HG03469 (cell line): ENCODE results near the gene TMEM130.
A peak's percentile ranks its signal among the peaks of the same experiment; 100 is the strongest.

Experiments used
- ATAC-seq: cut with Tn5 transposase; IDR thresholded peaks from one replicate; pipeline ENCODE4 v1.9.1; 2021; ENCODE audit warnings: mild to moderate bottlenecking, moderate library complexity, moderate number of reproducible peaks; ENCODE audit not compliant: unreplicated experiment

The TMEM130 gene

DNA sequence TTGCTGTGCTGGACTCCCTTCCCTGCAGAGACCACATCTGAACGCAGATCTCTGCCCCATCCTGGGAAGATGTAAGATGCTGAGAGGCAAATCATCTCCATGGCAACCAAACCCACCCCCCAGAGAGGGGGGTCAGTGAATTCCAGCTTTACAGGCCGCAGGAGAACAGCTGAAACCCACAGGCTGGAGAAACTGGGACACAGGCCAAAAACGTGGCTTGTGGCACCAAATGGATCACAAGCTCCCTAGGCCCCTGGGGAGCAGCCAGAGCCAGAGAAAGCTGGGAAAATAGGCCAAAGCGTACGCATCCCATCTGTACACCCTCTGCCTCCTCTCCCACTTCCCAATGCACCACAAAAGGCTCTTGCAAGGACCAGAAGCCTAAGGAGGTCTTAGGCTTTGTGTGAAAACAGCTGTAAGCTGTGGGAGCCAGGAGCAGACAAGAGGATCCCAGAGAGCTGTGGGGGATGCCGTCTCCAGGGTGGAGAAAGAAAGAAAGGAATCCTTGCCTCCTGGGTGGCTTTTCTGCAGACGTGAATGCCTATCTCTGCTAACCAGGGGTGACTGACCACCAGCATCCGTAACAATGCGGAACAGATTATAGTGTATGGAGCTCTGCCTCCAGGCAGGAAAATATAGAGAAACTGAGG is 59.5 kb downstream of the TMEM130 start:
- ATAC-seq = no peak

DNA sequence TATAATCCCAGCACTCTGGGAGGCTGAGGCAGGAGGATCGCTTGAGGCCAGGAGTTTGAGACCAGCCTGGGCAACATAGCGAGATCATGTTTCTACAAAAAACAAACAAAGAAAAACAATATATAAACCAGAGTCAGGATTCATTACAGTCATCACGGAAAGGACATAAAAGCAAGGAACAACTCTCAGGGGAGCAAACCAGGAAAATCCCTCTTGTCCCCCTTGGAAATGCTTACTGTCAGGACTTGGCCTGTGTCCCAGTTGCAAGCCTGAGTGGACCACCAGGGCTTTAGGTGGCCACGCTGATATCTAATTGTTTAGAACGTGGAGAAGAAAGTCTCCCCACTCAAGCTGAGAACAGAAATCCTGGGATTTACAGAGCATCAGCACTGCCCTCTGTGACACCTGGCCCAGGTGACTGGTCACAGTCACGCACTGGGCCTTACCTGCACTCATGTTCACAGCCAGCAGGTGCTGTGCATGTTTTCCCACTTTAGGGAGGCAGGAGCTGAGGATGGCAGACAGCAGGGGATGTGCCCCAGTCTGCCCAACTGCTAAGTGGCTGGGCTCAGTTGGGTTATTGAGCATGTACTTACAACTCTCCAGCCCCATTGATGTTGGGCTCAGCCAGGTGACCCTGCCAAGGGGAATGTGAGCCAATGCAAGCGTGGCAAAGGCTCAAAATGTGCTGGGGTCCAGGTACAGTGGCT is 60.9 kb downstream of the TMEM130 start:
- no peak for ATAC-seq

DNA sequence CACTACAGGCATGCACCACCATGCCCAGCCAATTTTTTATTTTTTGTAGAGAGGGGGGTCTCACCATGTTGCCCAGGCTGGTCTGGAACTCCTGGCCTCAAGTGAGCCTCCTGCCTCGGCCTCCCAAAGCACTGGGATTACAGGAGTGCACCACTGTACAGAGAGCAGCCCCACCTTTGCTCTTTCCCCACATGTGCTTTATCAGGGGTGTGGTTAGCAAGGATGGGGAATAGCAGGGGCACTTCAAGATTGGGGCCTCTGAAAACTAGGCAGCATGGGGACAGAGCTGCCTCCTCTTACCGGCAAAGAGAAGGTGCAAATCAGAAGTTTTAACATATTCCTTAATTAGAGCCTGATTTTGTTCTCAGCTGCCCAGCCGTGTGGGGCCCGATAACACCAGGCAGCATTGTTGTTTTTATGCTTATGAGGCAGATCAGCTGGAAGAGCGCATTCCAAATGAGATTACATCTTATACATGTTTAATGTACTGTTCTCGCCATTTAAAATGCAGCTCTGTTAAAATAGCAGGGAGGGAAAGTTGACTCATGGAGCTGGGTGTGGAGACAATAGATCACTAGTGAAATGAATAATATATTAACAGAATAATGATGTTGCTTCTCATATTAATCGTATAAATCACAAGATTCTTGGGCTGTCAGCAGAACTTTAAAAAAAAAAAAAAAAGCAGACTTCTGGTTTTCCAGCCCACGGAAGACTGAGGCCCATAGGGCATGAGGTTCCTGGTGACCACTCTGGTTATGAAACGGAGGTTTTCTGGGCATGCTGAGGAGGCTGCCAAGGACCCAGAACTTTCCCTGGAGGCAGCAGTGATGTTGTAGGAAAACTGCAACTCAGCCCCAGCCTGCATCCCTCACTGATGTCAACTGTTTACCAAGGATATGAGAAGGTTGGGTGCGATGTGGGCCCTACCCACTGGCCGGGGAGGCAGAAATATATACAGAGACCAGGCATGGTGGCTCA is 62.5 kb downstream of the TMEM130 start:
- ATAC-seq = no peak

DNA sequence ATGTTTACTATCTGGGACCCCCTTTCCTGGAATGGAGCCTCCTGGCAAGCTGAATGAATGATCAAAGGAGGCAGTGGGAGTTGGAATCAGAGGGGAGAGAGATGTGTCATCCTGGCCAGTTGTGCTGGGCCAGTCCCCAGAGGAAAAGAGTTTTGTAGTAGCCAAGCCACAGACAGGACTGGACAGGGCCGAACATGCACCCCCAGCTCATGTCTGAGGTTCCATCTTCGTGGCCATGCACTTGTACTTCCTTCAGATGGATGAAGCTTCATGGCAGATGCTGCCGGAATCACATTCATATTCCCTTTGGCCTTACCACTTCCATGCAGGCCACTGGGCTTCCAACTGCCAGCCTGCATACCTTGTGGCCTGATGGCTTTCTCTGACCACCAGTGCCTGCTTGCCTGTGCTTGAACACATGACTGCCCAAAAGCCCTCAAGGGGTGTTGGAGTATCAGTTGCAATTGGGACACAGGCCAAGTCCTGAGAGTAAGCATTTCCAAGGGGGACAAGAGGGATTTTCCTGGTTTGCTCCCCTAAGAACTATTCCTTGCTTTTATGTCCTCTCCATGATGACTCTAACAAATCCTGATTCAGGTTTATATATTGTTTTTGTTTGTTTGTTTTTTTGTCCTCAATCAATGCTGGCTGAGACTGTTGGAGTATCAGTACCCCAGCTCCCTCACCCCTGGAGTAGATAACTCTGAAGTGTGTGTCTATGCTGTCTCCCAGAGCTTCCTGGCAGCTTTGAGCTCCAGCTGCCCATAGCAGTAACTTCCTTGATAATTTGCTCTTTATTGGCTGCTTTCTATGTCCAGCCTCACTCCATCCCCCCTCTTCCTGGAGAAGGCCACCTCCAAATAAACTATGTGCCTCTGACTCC is 63.6 kb downstream of the TMEM130 start:
- ATAC-seq = no peak

DNA sequence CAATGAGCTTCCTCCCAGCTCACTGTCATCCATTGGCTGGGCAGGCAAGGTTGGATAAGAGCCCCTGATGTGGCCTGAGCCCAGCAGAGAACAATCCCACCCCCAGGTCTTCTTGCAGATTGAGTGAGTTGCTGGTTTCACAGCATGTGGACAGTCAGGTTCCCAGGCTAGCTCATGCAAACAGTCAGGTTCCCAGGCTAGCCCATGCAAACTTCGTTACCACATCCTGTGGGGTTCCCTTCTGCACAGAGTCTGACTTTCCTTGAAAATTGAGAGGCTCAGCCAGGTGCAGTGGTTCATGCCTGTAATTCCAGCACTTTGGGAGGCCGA is 67.1 kb downstream of the TMEM130 start:
- ATAC-seq = peak; percentile 24

DNA sequence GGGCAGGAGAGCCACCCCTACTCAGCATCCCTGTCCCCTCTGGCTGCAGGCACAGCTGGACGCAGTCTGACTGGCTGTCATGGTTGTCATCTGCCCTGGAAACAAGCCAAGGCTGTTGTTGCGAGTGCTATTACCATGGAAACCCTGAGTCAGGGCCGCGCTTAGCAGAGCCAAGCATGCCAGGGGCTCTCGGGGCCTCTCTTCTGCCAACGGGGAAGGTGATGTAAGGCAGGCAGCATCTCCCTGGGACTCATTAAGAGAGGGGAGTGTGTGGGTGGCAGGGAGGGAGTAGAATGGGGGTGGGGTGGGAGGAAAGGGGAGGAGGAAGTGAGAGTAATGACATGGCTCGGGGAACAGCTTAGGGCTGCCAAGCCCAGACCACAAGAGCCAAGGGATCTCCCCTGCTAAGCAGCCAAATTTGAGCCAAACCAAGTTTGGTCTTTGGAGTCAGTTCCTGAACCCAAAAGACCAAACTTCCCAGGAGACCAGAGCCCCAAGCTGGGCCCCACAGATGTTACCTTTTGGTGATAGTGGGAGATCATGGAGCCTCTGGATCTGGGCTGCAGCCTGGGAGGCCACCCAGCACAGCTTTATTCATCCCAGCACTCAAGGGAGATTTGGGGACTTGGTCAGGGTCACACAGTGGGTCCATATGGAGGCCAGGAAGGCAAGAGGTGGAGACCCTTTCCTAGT is 67.6 kb downstream of the TMEM130 start:
- peak; percentile 63 for ATAC-seq

DNA sequence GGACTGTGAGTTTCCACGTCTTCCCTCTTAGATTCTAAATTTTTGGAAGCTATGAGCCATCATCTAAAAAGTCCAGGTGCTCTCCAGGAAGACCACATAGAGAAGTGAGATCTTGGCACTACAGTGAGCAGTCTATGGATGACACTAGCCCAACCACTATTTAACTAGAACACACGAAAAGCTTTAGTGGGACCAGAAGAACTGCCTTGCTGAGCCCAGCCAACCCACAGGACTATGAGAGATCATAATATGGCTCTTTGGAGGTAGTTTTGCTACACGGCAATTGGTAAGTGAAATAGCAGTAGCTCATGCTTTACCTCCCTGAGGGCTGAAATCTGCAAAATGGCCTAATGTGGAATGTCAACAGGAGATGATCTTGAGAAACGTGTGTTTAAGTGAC is 68.8 kb downstream of the TMEM130 start:
- no peak for ATAC-seq

DNA sequence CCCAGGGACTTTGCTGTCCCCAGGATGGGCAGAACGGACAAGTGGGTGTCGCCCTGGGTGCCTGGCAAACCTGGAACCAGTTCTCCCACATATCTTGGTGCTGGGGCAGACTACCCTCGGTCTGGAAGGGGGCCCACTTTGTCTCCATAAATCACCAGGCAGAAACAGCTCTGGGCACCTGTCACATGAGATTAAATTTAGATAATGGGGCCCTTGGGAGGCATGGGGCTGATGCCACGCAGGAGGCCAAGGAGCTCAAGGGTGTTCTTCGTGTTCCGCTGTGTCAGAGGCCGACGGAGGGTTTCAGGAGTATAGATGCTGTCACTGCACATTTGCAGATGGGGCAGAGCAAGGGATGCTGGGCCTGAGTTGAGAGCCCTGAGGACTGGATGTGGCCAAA is 72.7 kb downstream of the TMEM130 start:
- ATAC-seq = no peak
